ENCODE measurements around the gene RGS9BP.
"Not testable (repeated sequence)": the region's sequence is repeated elsewhere in the genome, so short reads cannot be mapped to it uniquely, and the experiment has no call there.

Gene RGS9BP

GRCh38 chr19:32696771-32697170 lies 21.1 kb downstream of the RGS9BP start:
- not testable (repeated sequence) for DNase-seq, H3K27me3 Mint-ChIP-seq, H3K9me3 Mint-ChIP-seq, H3K4me3 Mint-ChIP-seq
- Mint-ChIP-seq H3K4me1 (ENCODE audit: low read depth) (peaks cover 72% of the 10 kb centered on the region), H3K27ac (peak overlapping the region; percentile 53), H3K36me3 (ENCODE audit: low read depth) (peaks cover 90% of the 10 kb centered on the region)

GRCh38 chr19:32700129-32700528 lies 24.5 kb downstream of the RGS9BP start:
- not testable (repeated sequence) for H3K4me3 Mint-ChIP-seq, DNase-seq, H3K27me3 Mint-ChIP-seq, H3K27ac Mint-ChIP-seq
- Mint-ChIP-seq H3K36me3 (ENCODE audit: low read depth) (peaks cover 96% of the 10 kb centered on the region), H3K9me3 (peaks cover 10% of the 10 kb centered on the region), H3K4me1 (ENCODE audit: low read depth) (peaks cover 51% of the 10 kb centered on the region)

GRCh38 chr19:32702010-32702409 lies 26.4 kb downstream of the RGS9BP start:
- DNase-seq, result no peak
- no peak overlapping the region for H3K4me3 Mint-ChIP-seq
- H3K27me3 Mint-ChIP-seq, result no peaks in the 10 kb centered on the region
- H3K9me3 Mint-ChIP-seq, result peaks cover 10% of the 10 kb centered on the region
- H3K36me3 Mint-ChIP-seq (ENCODE audit: low read depth), result peaks cover 94% of the 10 kb centered on the region
- peaks cover 45% of the 10 kb centered on the region for H3K4me1 Mint-ChIP-seq (ENCODE audit: low read depth)
- H3K27ac Mint-ChIP-seq, result no peak overlapping the region

GRCh38 chr19:32704006-32704405 lies 28.4 kb downstream of the RGS9BP start:
- peaks cover 88% of the 10 kb centered on the region for H3K36me3 Mint-ChIP-seq (ENCODE audit: low read depth)
- not testable (repeated sequence) for H3K27ac Mint-ChIP-seq, H3K27me3 Mint-ChIP-seq, DNase-seq, H3K4me3 Mint-ChIP-seq
- H3K4me1 Mint-ChIP-seq (ENCODE audit: low read depth), result peaks cover 43% of the 10 kb centered on the region
- H3K9me3 Mint-ChIP-seq, result peaks cover 10% of the 10 kb centered on the region

GRCh38 chr19:32708457-32708856 lies 32.8 kb downstream of the RGS9BP start:
- DNase-seq, result peak; percentile 42
- peaks cover 74% of the 10 kb centered on the region for H3K36me3 Mint-ChIP-seq (ENCODE audit: low read depth)
- H3K4me1 Mint-ChIP-seq (ENCODE audit: low read depth), result peaks cover 31% of the 10 kb centered on the region

GRCh38 chr19:32709032-32709431 lies 33.4 kb downstream of the RGS9BP start:
- Mint-ChIP-seq H3K27me3 (no peaks in the 10 kb centered on the region), H3K36me3 (ENCODE audit: low read depth) (peaks cover 76% of the 10 kb centered on the region), H3K27ac (peak overlapping the region; percentile 55), H3K4me3 (no peak overlapping the region), H3K4me1 (ENCODE audit: low read depth) (peaks cover 31% of the 10 kb centered on the region), H3K9me3 (peaks cover 3% of the 10 kb centered on the region)
- no peak for DNase-seq

More at GRCh38 chr19:32708457-32708856, 32.8 kb downstream of the RGS9BP start:
- H3K9me3 Mint-ChIP-seq, result peaks cover 5% of the 10 kb centered on the region
- peak overlapping the region; percentile 55 for H3K27ac Mint-ChIP-seq
- no peak overlapping the region for H3K4me3 Mint-ChIP-seq
- no peaks in the 10 kb centered on the region for H3K27me3 Mint-ChIP-seq

GRCh38 chr19:32711747-32712146 lies 36.1 kb downstream of the RGS9BP start:
- Mint-ChIP-seq H3K27ac (no peak overlapping the region), H3K4me1 (ENCODE audit: low read depth) (peaks cover 19% of the 10 kb centered on the region), H3K9me3 (no peaks in the 10 kb centered on the region), H3K27me3 (no peaks in the 10 kb centered on the region), H3K36me3 (ENCODE audit: low read depth) (peaks cover 69% of the 10 kb centered on the region), H3K4me3 (no peak overlapping the region)
- no peak for DNase-seq

- H3K36me3 Mint-ChIP-seq (ENCODE audit: low read depth), result peaks cover 47% of the 10 kb centered on the region
- H3K9me3 Mint-ChIP-seq; DNase-seq; H3K27me3 Mint-ChIP-seq; H3K27ac Mint-ChIP-seq; H3K4me1 Mint-ChIP-seq (ENCODE audit: low read depth); H3K4me3 Mint-ChIP-seq: not testable (repeated sequence)
These were observed 40.6 kb downstream of the RGS9BP start for GRCh38 chr19:32716203-32716602.

GRCh38 chr19:32717496-32717895 lies 41.8 kb downstream of the RGS9BP start:
- Mint-ChIP-seq H3K36me3 (ENCODE audit: low read depth) (peaks cover 42% of the 10 kb centered on the region), H3K4me3 (no peak overlapping the region), H3K27me3 (no peaks in the 10 kb centered on the region), H3K4me1 (ENCODE audit: low read depth) (no peaks in the 10 kb centered on the region), H3K9me3 (no peaks in the 10 kb centered on the region), H3K27ac (no peak overlapping the region)
- DNase-seq, result no peak

- no peaks in the 10 kb centered on the region for H3K27me3 Mint-ChIP-seq
- DNase-seq, result no peak
- H3K4me1 Mint-ChIP-seq (ENCODE audit: low read depth), result no peaks in the 10 kb centered on the region
- peaks cover 35% of the 10 kb centered on the region for H3K36me3 Mint-ChIP-seq (ENCODE audit: low read depth)
- H3K4me3 Mint-ChIP-seq, result no peak overlapping the region
- H3K27ac Mint-ChIP-seq, result no peak overlapping the region
- no peaks in the 10 kb centered on the region for H3K9me3 Mint-ChIP-seq
These were observed 42.6 kb downstream of the RGS9BP start for GRCh38 chr19:32718286-32718685.

GRCh38 chr19:32719611-32720059 lies 44.0 kb downstream of the RGS9BP start, which contains the start of gene TDRD12:
TSS of gene TDRD12 (plus strand) at chr19:32719767. CDS start at chr19:32720073, 306 bp downstream.
- no peak for DNase-seq
- Mint-ChIP-seq H3K4me1 (ENCODE audit: low read depth) (no peaks in the 10 kb centered on the region), H3K36me3 (ENCODE audit: low read depth) (peaks cover 24% of the 10 kb centered on the region), H3K4me3 (no peak within 1 kb of the TSS), H3K27ac (no peak within 1 kb of the TSS), H3K9me3 (no peaks in the 10 kb centered on the region), H3K27me3 (no peaks in the 10 kb centered on the region)

- Mint-ChIP-seq H3K27ac (no peak overlapping the region), H3K27me3 (no peaks in the 10 kb centered on the region), H3K4me3 (no peak overlapping the region), H3K36me3 (ENCODE audit: low read depth) (peaks cover 17% of the 10 kb centered on the region), H3K9me3 (no peaks in the 10 kb centered on the region), H3K4me1 (ENCODE audit: low read depth) (no peaks in the 10 kb centered on the region)
- no peak for DNase-seq
These were observed 44.7 kb downstream of the RGS9BP start for GRCh38 chr19:32720216-32720935.

- no peak overlapping the region for H3K27ac Mint-ChIP-seq
These were observed 45.2 kb downstream of the RGS9BP start for GRCh38 chr19:32720936-32721250.

More at GRCh38 chr19:32720936-32721250, 45.2 kb downstream of the RGS9BP start:
- Mint-ChIP-seq H3K4me3 (no peak overlapping the region), H3K36me3 (ENCODE audit: low read depth) (peaks cover 15% of the 10 kb centered on the region), H3K9me3 (no peaks in the 10 kb centered on the region), H3K4me1 (ENCODE audit: low read depth) (no peaks in the 10 kb centered on the region), H3K27me3 (no peaks in the 10 kb centered on the region)
- DNase-seq, result no peak

All from activated T-cell treated with anti-CD3 and anti-CD28 coated beads, Interleukin-2, amount 50 U/mL, for 24 hours (primary cell).